GM21786 (cell line): ENCODE data around the gene MGST1.
"Not testable (repeated sequence)": the region's sequence is repeated elsewhere in the genome, so short reads cannot be mapped to it uniquely, and the experiment has no call there.

Experiments used
- ATAC-seq: cut with Tn5 transposase; IDR thresholded peaks from one replicate; pipeline ENCODE4 v1.9.1; 2021; ENCODE audit not compliant: unreplicated experiment

Gene MGST1

GRCh38 chr12:16350682-16351081 is 3.2 kb downstream of the MGST1 start:
- no peak for ATAC-seq

GRCh38 chr12:16352481-16352880 is 5.0 kb downstream of the MGST1 start:
- no peak for ATAC-seq

- no peak for ATAC-seq
These were observed 11.4 kb downstream of the MGST1 start for GRCh38 chr12:16358878-16359277.

GRCh38 chr12:16359512-16360491 is 12.4 kb downstream of the MGST1 start:
- ATAC-seq: no peak

GRCh38 chr12:16361142-16361783 is 13.8 kb downstream of the MGST1 start:
- no peak for ATAC-seq

GRCh38 chr12:16362550-16362949 is 15.1 kb downstream of the MGST1 start:
- ATAC-seq: no peak

- no peak for ATAC-seq
These were observed 21.7 kb downstream of the MGST1 start for GRCh38 chr12:16369156-16369555.

GRCh38 chr12:16370096-16370495 is 22.7 kb downstream of the MGST1 start:
- no peak for ATAC-seq

GRCh38 chr12:16382652-16383312 is 35.3 kb downstream of the MGST1 start:
- ATAC-seq: not testable (repeated sequence)

GRCh38 chr12:16384732-16385131 is 37.3 kb downstream of the MGST1 start:
- ATAC-seq: no peak

GRCh38 chr12:16385782-16386646 is 38.6 kb downstream of the MGST1 start:
- no peak for ATAC-seq

GRCh38 chr12:16387919-16388318 is 40.5 kb downstream of the MGST1 start:
- ATAC-seq: no peak

GRCh38 chr12:16389594-16389993 is 42.1 kb downstream of the MGST1 start:
- no peak for ATAC-seq

- ATAC-seq: no peak
These were observed 45.5 kb downstream of the MGST1 start for GRCh38 chr12:16392846-16393535.

GRCh38 chr12:16399101-16399500 is 51.7 kb downstream of the MGST1 start:
- no peak for ATAC-seq

- not testable (repeated sequence) for ATAC-seq
These were observed 54.4 kb downstream of the MGST1 start for GRCh38 chr12:16401835-16402234.

- no peak for ATAC-seq
These were observed 59.9 kb downstream of the MGST1 start for GRCh38 chr12:16407346-16407745.
